Vagina (tissue), 2 donors: ENCODE measurements around the gene NCS1. TPM values are rescaled to one million over a fixed set of nuclear protein-coding genes. Genes with fewer than 3 reads are reported as not detected.

ENCODE experiments used
- DNase-seq, 2 donors: peaks; one replicate each; pipeline ENCODE4 v3.0.0-alpha.2; 2017; ENCODE audit errors: extremely low spot score in 2 of 2
- H3K27ac ChIP-seq: fragments of 200-600 bp; sonication (generic); one replicate; pipeline ENCODE4 v1.5.1; 2019
- H3K27me3 ChIP-seq: fragments of 200-600 bp; sonication (generic); one replicate; pipeline ENCODE4 v1.5.1; 2019
- H3K36me3 ChIP-seq, 2 donors: fragments of 200-600 bp; sonication (generic); one replicate each; pipeline ENCODE4 v1.5.1; 2017 to 2019
- H3K4me1 ChIP-seq: fragments of 200-600 bp; sonication (generic); one replicate; pipeline ENCODE4 v1.5.1; 2019
- H3K4me3 ChIP-seq, 2 donors: fragments of 200-600 bp; sonication (generic); 1 replicate in 1 of 2; 2 replicates in 1 of 2; pipeline ENCODE4 v1.5.1; 2016 to 2019
- H3K9me3 ChIP-seq: fragments of 200-600 bp; sonication (generic); one replicate; pipeline ENCODE4 v1.5.1; 2019
- CTCF ChIP-seq, 3 experiments: fragments of 450-650 bp in 2 of 3; fragments of 200-600 bp in 1 of 3; sonication (generic) in 1 of 3; IDR thresholded peaks; one replicate each; pipeline ENCODE4 v1.5.1; 2017 to 2019; ENCODE audit warnings: antibody characterized with exemption in 3 of 3, mild to moderate bottlenecking in 2 of 3, moderate library complexity in 2 of 3
- POLR2A ChIP-seq, 2 donors: fragments of 450-650 bp; IDR thresholded peaks; one replicate each; pipeline ENCODE4 v1.6.1; 2017; ENCODE audit warnings: antibody characterized with exemption in 2 of 2, mild to moderate bottlenecking in 2 of 2, moderate library complexity in 2 of 2
- POLR2AphosphoS5 ChIP-seq, 2 donors: sonication (generic); formaldehyde crosslinking; IDR thresholded peaks; one replicate each; pipeline ENCODE4 v1.9.0; 2017; ENCODE audit warnings: antibody characterized with exemption in 2 of 2, mild to moderate bottlenecking in 2 of 2, low read depth in 1 of 2; ENCODE audit not compliant: insufficient read depth in 1 of 2
- intact Hi-C: fragments of 100-400 bp; cut with DNase I; formaldehyde crosslinking; loops from one replicate; pipeline ENCODE4 v1.15.1; 2023
- total RNA-seq: library from RNA; depleted of rRNA; stranded (reverse); fragments of >200 nt; gene quantifications from one replicate; pipeline ENCODE4 v1.2.3, GENCODE V29; 2016

The NCS1 gene
- total RNA-seq, 1 donor from 2014 or later, result 20.4 TPM

- Histone ChIP-seq H3K27ac (no peak overlapping the region), H3K4me3 (no peak overlapping the region), H3K36me3 (no peaks in the 10 kb centered on the region), H3K4me1 (peaks cover 20% of the 10 kb centered on the region), H3K9me3 (no peaks in the 10 kb centered on the region), H3K27me3 (no peaks in the 10 kb centered on the region)
- intact Hi-C loops, result no loop called here
- no peak for DNase-seq
- no peak for TF ChIP-seq CTCF (IDR thresholded peaks at IDR 0.05)
- TF ChIP-seq POLR2AphosphoS5 (IDR thresholded peaks at IDR 0.05; ENCODE audit: insufficient read depth in 1 of 2, low read depth in 1 of 2), result no peak
- TF ChIP-seq POLR2A (IDR thresholded peaks at IDR 0.05), result no peak
These were observed 26.5 kb upstream of the NCS1 start for GRCh38 chr9:130145658-130146057.

GRCh38 chr9:130147198-130147597 is 25.0 kb upstream of the NCS1 start:
- intact Hi-C loops, result no loop called here
- DNase-seq, result no peak
- peaks cover 20% of the 10 kb centered on the region for H3K4me1 ChIP-seq
- no peaks in the 10 kb centered on the region for H3K36me3 ChIP-seq
- TF ChIP-seq CTCF (IDR thresholded peaks at IDR 0.05), result no peak
- no peak for TF ChIP-seq POLR2A (IDR thresholded peaks at IDR 0.05)
- TF ChIP-seq POLR2AphosphoS5 (IDR thresholded peaks at IDR 0.05; ENCODE audit: insufficient read depth in 1 of 2, low read depth in 1 of 2), result no peak
- no peak overlapping the region for H3K27ac ChIP-seq
- H3K27me3 ChIP-seq, result no peaks in the 10 kb centered on the region
- no peak overlapping the region for H3K4me3 ChIP-seq
- H3K9me3 ChIP-seq, result no peaks in the 10 kb centered on the region

GRCh38 chr9:130147910-130148309 is 24.3 kb upstream of the NCS1 start:
- Histone ChIP-seq H3K27me3 (no peaks in the 10 kb centered on the region), H3K4me1 (peaks cover 20% of the 10 kb centered on the region), H3K9me3 (no peaks in the 10 kb centered on the region), H3K4me3 (no peak overlapping the region), H3K27ac (no peak overlapping the region), H3K36me3 (no peaks in the 10 kb centered on the region)
- no peak for TF ChIP-seq POLR2A (IDR thresholded peaks at IDR 0.05)
- no peak for TF ChIP-seq POLR2AphosphoS5 (IDR thresholded peaks at IDR 0.05; ENCODE audit: insufficient read depth in 1 of 2, low read depth in 1 of 2)
- TF ChIP-seq CTCF (IDR thresholded peaks at IDR 0.05), result no peak
- no peak for DNase-seq
- intact Hi-C loops, result no loop called here

- intact Hi-C loops, result no loop called here
- no peak for TF ChIP-seq POLR2AphosphoS5 (IDR thresholded peaks at IDR 0.05; ENCODE audit: insufficient read depth in 1 of 2, low read depth in 1 of 2)
- no peak for TF ChIP-seq CTCF (IDR thresholded peaks at IDR 0.05)
- TF ChIP-seq POLR2A (IDR thresholded peaks at IDR 0.05), result no peak
- H3K27ac ChIP-seq, result no peak overlapping the region
- peaks cover 8% of the 10 kb centered on the region for H3K4me1 ChIP-seq
- no peak for DNase-seq
- H3K27me3 ChIP-seq, result no peaks in the 10 kb centered on the region
- H3K4me3 ChIP-seq, result no peak overlapping the region
- H3K9me3 ChIP-seq, result no peaks in the 10 kb centered on the region
- H3K36me3 ChIP-seq, result no peaks in the 10 kb centered on the region
These were observed 23.2 kb upstream of the NCS1 start for GRCh38 chr9:130149031-130149430.

GRCh38 chr9:130149654-130150286 is 22.4 kb upstream of the NCS1 start:
- TF ChIP-seq CTCF (IDR thresholded peaks at IDR 0.05) (no peak), POLR2A (IDR thresholded peaks at IDR 0.05) (no peak), POLR2AphosphoS5 (IDR thresholded peaks at IDR 0.05; ENCODE audit: insufficient read depth in 1 of 2, low read depth in 1 of 2) (no peak)
- H3K4me1 ChIP-seq, result peaks cover under 1% of the 10 kb centered on the region
- no peak overlapping the region for H3K27ac ChIP-seq
- no peaks in the 10 kb centered on the region for H3K36me3 ChIP-seq
- intact Hi-C loops, result no loop called here
- DNase-seq, result no peak
- H3K4me3 ChIP-seq, result no peak overlapping the region
- H3K9me3 ChIP-seq, result no peaks in the 10 kb centered on the region
- no peaks in the 10 kb centered on the region for H3K27me3 ChIP-seq
